Measurements from ENCODE around the gene MAN1C1.
A peak's percentile ranks its signal among the peaks of the same experiment; 100 is the strongest.

The MAN1C1 gene

GRCh38 chr1:25820247-25821111, 203.9 kb downstream of the MAN1C1 start:
- no peaks in the 10 kb centered on the region for H3K9me3 Mint-ChIP-seq
- H3K27me3 Mint-ChIP-seq = no peaks in the 10 kb centered on the region
- peak overlapping the region; percentile 91 for H3K27ac Mint-ChIP-seq
- peaks cover 3% of the 10 kb centered on the region for H3K36me3 Mint-ChIP-seq (ENCODE audit: low read depth)
- H3K4me1 Mint-ChIP-seq (ENCODE audit: low read depth) = peaks cover 30% of the 10 kb centered on the region
- peak overlapping the region; percentile 87 for H3K4me3 Mint-ChIP-seq

- Mint-ChIP-seq H3K4me3 (peak overlapping the region; percentile 87), H3K27ac (peak overlapping the region; percentile 91), H3K9me3 (no peaks in the 10 kb centered on the region), H3K36me3 (ENCODE audit: low read depth) (peaks cover 8% of the 10 kb centered on the region), H3K27me3 (no peaks in the 10 kb centered on the region), H3K4me1 (ENCODE audit: low read depth) (peaks cover 30% of the 10 kb centered on the region)
Observed at GRCh38 chr1:25821112-25821476, 204.5 kb downstream of the MAN1C1 start.

GRCh38 chr1:25821630-25822091, 205.1 kb downstream of the MAN1C1 start:
- H3K4me3 Mint-ChIP-seq = peak overlapping the region; percentile 87

GRCh38 chr1:25825605-25826004, 209.0 kb downstream of the MAN1C1 start:
- no peak overlapping the region for H3K27ac Mint-ChIP-seq
- H3K4me1 Mint-ChIP-seq (ENCODE audit: low read depth) = peaks cover 17% of the 10 kb centered on the region
- no peaks in the 10 kb centered on the region for H3K9me3 Mint-ChIP-seq
- H3K4me3 Mint-ChIP-seq = no peak overlapping the region
- no peaks in the 10 kb centered on the region for H3K27me3 Mint-ChIP-seq
- H3K36me3 Mint-ChIP-seq (ENCODE audit: low read depth) = peaks cover 41% of the 10 kb centered on the region

More at GRCh38 chr1:25821630-25822091, 205.1 kb downstream of the MAN1C1 start:
- H3K27me3 Mint-ChIP-seq = no peaks in the 10 kb centered on the region
- H3K9me3 Mint-ChIP-seq = no peaks in the 10 kb centered on the region
- peak overlapping the region; percentile 73 for H3K27ac Mint-ChIP-seq
- H3K36me3 Mint-ChIP-seq (ENCODE audit: low read depth) = peaks cover 10% of the 10 kb centered on the region
- H3K4me1 Mint-ChIP-seq (ENCODE audit: low read depth) = peaks cover 30% of the 10 kb centered on the region

- Mint-ChIP-seq H3K27ac (no peak overlapping the region), H3K36me3 (ENCODE audit: low read depth) (peaks cover 50% of the 10 kb centered on the region), H3K9me3 (no peaks in the 10 kb centered on the region), H3K27me3 (no peaks in the 10 kb centered on the region), H3K4me1 (ENCODE audit: low read depth) (peaks cover 8% of the 10 kb centered on the region), H3K4me3 (no peak overlapping the region)
Observed at GRCh38 chr1:25826571-25826970, 210.0 kb downstream of the MAN1C1 start.

DNA sequence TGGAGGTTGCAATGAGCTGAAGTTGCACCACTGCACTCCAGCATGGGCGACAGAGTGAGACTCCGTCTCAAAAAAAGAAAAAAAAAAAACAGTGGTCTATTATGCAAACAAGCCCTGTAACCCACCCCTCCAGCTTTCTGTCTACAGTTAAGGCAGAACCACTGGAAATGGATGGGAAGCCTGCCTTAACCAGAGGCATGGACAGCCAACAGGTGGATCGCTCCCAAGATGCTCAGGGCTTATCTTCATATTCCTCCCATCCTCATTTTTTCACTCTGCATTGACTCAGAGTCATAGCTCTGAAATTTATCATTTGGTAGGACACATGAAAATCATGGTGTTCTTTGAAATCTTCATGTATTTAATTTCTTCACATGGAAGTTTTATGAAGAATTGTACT, 211.9 kb downstream of the MAN1C1 start:
- H3K36me3 Mint-ChIP-seq (ENCODE audit: low read depth) = peaks cover 53% of the 10 kb centered on the region
- no peaks in the 10 kb centered on the region for H3K4me1 Mint-ChIP-seq (ENCODE audit: low read depth)
- H3K9me3 Mint-ChIP-seq = no peaks in the 10 kb centered on the region
- no peaks in the 10 kb centered on the region for H3K27me3 Mint-ChIP-seq
- H3K27ac Mint-ChIP-seq = no peak overlapping the region
- no peak overlapping the region for H3K4me3 Mint-ChIP-seq

DNA sequence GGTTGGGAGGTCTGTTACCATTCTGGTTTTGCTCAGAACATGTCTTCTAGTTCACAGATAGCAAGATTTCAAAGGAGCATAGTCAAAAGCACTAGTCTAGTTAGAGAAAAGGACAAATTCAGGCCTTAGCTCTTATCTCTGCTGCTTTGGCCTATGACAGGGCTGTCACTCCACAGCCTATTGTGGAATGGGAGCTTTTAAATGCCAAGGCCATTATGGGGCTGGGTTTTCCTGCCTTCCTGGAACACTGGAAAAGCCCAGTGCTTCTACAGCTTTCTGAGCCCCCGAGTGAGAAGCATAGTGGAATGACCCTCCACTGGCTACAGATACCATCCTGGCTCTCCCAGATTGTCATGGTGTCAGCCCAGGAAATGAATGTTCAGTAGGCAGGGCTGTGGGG, 212.5 kb downstream of the MAN1C1 start:
- Mint-ChIP-seq H3K9me3 (no peaks in the 10 kb centered on the region), H3K36me3 (ENCODE audit: low read depth) (peaks cover 57% of the 10 kb centered on the region), H3K27ac (no peak overlapping the region), H3K4me1 (ENCODE audit: low read depth) (no peaks in the 10 kb centered on the region), H3K4me3 (no peak overlapping the region), H3K27me3 (no peaks in the 10 kb centered on the region)

GRCh38 chr1:25831569-25832196, 215.1 kb downstream of the MAN1C1 start:
- Mint-ChIP-seq H3K4me3 (no peak overlapping the region), H3K36me3 (ENCODE audit: low read depth) (peaks cover 69% of the 10 kb centered on the region), H3K27ac (no peak overlapping the region), H3K27me3 (no peaks in the 10 kb centered on the region), H3K9me3 (no peaks in the 10 kb centered on the region), H3K4me1 (ENCODE audit: low read depth) (no peaks in the 10 kb centered on the region)

DNA sequence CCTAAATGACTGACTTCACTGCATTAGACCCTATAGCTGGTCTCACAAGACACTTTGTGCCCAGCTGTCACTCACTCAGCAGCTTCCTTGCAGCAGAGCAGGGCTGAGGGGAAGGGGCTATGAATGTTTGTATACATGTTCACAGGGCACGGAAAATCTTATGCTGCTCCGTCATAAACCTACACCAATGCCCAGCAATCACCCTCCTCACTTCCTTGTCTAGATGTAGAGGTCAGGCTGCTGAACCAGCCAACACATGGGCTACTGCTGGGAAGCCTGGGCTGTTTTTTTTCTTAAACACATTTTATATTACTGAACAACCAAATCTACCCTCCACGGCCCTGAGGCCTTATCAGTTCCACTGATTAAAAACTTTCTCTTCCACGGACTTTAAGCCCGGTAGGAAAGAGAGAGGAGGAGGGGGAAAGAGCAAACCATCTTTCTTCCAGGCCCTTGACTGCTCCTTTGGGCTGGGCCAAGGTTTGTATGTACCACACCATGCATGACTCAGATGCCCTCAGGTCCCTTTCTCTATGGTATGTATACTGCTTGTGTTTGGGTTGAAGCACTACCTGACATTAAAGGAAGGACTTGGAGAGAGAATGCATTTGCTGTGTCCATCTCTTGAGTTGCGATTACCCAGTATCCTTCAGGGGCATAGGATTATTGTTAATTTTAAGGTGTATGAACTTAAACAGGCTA, 215.9 kb downstream of the MAN1C1 start:
- H3K27ac Mint-ChIP-seq = no peak overlapping the region

DNA sequence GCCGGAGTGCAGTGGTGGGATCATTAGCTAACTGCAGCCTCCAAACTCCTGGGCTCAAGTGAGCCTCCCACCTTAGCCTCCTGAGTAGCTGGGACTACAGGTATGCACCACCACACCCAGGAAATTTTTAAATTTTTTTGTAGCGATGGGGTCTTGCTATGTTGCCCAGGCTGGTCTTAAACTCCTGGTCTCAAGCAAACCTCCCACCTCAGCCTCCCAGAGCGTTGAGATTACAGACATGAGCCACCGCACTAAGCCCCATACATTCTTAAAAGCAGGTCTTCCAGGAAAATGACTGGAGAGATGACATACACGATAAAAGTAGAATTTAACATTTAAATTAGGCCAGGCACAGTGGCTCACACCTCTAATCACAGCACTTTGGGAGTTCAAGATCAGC, 216.6 kb downstream of the MAN1C1 start:
- Mint-ChIP-seq H3K9me3 (no peaks in the 10 kb centered on the region), H3K4me1 (ENCODE audit: low read depth) (no peaks in the 10 kb centered on the region), H3K27ac (no peak overlapping the region), H3K27me3 (no peaks in the 10 kb centered on the region), H3K4me3 (no peak overlapping the region), H3K36me3 (ENCODE audit: low read depth) (peaks cover 66% of the 10 kb centered on the region)

More for the DNA sequence above, 215.9 kb downstream of the MAN1C1 start:
- no peaks in the 10 kb centered on the region for H3K4me1 Mint-ChIP-seq (ENCODE audit: low read depth)
- peaks cover 72% of the 10 kb centered on the region for H3K36me3 Mint-ChIP-seq (ENCODE audit: low read depth)
- H3K4me3 Mint-ChIP-seq = no peak overlapping the region
- H3K9me3 Mint-ChIP-seq = no peaks in the 10 kb centered on the region
- H3K27me3 Mint-ChIP-seq = no peaks in the 10 kb centered on the region

Data from stimulated activated naive CD8-positive, alpha-beta T cell treated with anti-CD3 and anti-CD28 coated beads, Interleukin-15, Interleukin-2, amounts not matched to agents 100 ng/mL and 50 ng/mL, for 24 hours (primary cell).